SU-DHL-6 (cell line): ENCODE data around the gene MST1.

Source experiments
- H2AFZ ChIP-seq: fragments of 200-600 bp; sonication (generic); 2 replicates; pipeline ENCODE4 v1.6.1; 2014; ENCODE audit warnings: low read depth, mild to moderate bottlenecking, moderate library complexity, mixed read lengths, antibody characterized with exemption, low read length; ENCODE audit not compliant: severe bottlenecking
- H3F3A ChIP-seq: fragments of 200-600 bp; shearing (Covaris generic); 2 replicates; pipeline ENCODE4 v1.6.0; 2016; ENCODE audit warnings: antibody characterized with exemption, mild to moderate bottlenecking; ENCODE audit not compliant: insufficient read depth
- H3K27ac ChIP-seq: fragments of 200-600 bp; sonication (generic); 2 replicates; pipeline ENCODE4 v1.5.1; 2016; ENCODE audit warnings: low read depth, mild to moderate bottlenecking, low read length, moderate library complexity, mixed read lengths
- H3K27me3 ChIP-seq: fragments of 200-600 bp; sonication (generic), shearing (Covaris generic); 2 replicates; pipeline ENCODE4 v1.6.0; 2014; ENCODE audit warnings: mild to moderate bottlenecking, low read length
- H3K36me3 ChIP-seq: fragments of 200-600 bp; sonication (generic); 2 replicates; pipeline ENCODE4 v1.6.1; 2014; ENCODE audit warnings: mild to moderate bottlenecking, low read length, mixed read lengths
- H3K4me2 ChIP-seq: fragments of 300-600, 200-600 bp; shearing (Covaris generic), sonication (generic); 2 replicates; pipeline ENCODE4 v1.6.0; 2014; ENCODE audit warnings: low read length, low read depth, mild to moderate bottlenecking; ENCODE audit not compliant: poor library complexity, severe bottlenecking
- H3K4me3 ChIP-seq: fragments of 200-600 bp; sonication (generic); 2 replicates; pipeline ENCODE4 v1.5.1; 2014; ENCODE audit warnings: antibody characterized with exemption, low read length, mild to moderate bottlenecking, mixed read lengths; ENCODE audit not compliant: insufficient read depth, poor library complexity, severe bottlenecking
- H3K79me2 ChIP-seq: fragments of 200-600 bp; sonication (generic); 2 replicates; pipeline ENCODE4 v1.6.1; 2014; ENCODE audit warnings: mild to moderate bottlenecking, low read length, moderate library complexity; ENCODE audit not compliant: insufficient read depth
- H3K9ac ChIP-seq: fragments of 200-600 bp; sonication (generic); 2 replicates; pipeline ENCODE4 v1.7.0; 2014; ENCODE audit warnings: mild to moderate bottlenecking, low read length
- H3K9me2 ChIP-seq: fragments of 200-600 bp; sonication (generic); replicated peaks from 2 replicates; pipeline ENCODE4 v1.6.1; 2014; ENCODE audit warnings: low read length; ENCODE audit not compliant: insufficient read depth
- H3K9me3 ChIP-seq: fragments of 200-600 bp; sonication (generic); 2 replicates; pipeline ENCODE4 v1.6.1; 2014; ENCODE audit warnings: low read length, mixed read lengths; ENCODE audit not compliant: insufficient read depth
- H4K20me1 ChIP-seq: fragments of 200-600 bp; sonication (generic); 2 replicates; pipeline ENCODE4 v1.6.1; 2014; ENCODE audit warnings: low read depth, mild to moderate bottlenecking, antibody characterized with exemption, low read length, moderate library complexity, mixed read lengths
- EZH2phosphoT487 ChIP-seq: fragments of 200-600 bp; sonication (generic), shearing (Covaris generic); conservative IDR thresholded peaks from 2 replicates; pipeline ENCODE4 v1.6.1; 2018; ENCODE audit warnings: mild to moderate bottlenecking, antibody characterized with exemption, low read length, moderate library complexity, mixed read lengths
- TF ChIP-seq, protein P1 (sequence below): fragments of 200-600 bp; sonication (generic); IDR thresholded peaks from one replicate; pipeline ENCODE4 v1.5.1; 2017; ENCODE audit warnings: antibody characterized with exemption, mild to moderate bottlenecking, low read length, moderate library complexity; ENCODE audit not compliant: insufficient read depth, poor library complexity, severe bottlenecking

Gene MST1

DNA sequence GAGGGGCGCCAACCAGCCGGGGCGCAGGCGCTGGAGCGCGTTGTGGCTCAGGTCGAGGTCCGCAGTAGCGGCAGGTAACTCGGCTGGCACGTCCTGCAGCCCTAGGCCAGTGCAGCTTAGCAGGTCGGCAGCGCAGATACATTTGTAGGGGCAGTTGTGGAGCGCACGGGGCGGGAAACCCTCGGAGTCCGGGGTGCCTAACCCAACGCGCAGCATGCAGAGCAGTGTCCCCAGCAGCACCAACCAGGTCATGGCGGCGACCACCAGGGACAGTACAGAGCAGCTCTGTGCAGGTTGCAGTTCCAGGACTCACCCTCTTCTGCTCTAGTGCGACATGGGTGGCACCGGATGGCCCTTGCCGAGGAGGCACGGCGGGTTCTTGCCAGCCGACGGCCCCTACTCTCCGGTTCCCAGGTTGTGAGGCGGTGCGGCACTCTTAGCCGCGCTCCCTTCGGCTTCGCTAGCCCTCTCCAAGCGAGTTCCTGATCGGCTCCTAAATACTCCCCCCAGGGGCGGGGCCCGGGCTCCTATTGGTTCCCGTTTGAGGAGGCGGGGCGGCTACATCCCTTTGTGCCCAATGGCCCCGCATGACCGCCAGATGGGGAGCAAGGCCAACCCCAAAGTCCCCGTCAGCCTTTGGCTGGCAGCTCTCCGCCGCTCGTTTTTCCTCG, 30.1 kb upstream of the MST1 start, which contains the start of gene AMIGO3:
TSS of gene AMIGO3 (minus strand) at position 471 of the 671 bp plus-strand sequence. CDS start at position 252, 219 bp downstream.
- TF ChIP-seq EZH2phosphoT487, result no peak
- TF ChIP-seq, protein P1, sequence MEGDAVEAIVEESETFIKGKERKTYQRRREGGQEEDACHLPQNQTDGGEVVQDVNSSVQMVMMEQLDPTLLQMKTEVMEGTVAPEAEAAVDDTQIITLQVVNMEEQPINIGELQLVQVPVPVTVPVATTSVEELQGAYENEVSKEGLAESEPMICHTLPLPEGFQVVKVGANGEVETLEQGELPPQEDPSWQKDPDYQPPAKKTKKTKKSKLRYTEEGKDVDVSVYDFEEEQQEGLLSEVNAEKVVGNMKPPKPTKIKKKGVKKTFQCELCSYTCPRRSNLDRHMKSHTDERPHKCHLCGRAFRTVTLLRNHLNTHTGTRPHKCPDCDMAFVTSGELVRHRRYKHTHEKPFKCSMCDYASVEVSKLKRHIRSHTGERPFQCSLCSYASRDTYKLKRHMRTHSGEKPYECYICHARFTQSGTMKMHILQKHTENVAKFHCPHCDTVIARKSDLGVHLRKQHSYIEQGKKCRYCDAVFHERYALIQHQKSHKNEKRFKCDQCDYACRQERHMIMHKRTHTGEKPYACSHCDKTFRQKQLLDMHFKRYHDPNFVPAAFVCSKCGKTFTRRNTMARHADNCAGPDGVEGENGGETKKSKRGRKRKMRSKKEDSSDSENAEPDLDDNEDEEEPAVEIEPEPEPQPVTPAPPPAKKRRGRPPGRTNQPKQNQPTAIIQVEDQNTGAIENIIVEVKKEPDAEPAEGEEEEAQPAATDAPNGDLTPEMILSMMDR, result peak; percentile 19
- H3K27ac ChIP-seq, result peak within 1 kb of the TSS; percentile 60
- H3K36me3 ChIP-seq, result no peaks in the 10 kb centered on the region
- no peaks in the 10 kb centered on the region for H3K9me2 ChIP-seq
- H3K4me2 ChIP-seq, result peak within 1 kb of the TSS; percentile 57
- no peaks in the 10 kb centered on the region for H3K27me3 ChIP-seq
- H3F3A ChIP-seq, result peaks cover 9% of the 10 kb centered on the region; the same call in 1 of the 2 replicates
- peak within 1 kb of the TSS; percentile 40 for H3K4me3 ChIP-seq
- no peaks in the 10 kb centered on the region for H4K20me1 ChIP-seq
- H3K79me2 ChIP-seq, result 0 out of 2 replicates have a peak, but pooled peaks cover 3% of the 10 kb centered on the region
- peak within 1 kb of the TSS; percentile 46 for H3K9ac ChIP-seq
- H3K9me3 ChIP-seq, result no peaks in the 10 kb centered on the region
- peak within 1 kb of the TSS; percentile 24 for H2AFZ ChIP-seq

DNA sequence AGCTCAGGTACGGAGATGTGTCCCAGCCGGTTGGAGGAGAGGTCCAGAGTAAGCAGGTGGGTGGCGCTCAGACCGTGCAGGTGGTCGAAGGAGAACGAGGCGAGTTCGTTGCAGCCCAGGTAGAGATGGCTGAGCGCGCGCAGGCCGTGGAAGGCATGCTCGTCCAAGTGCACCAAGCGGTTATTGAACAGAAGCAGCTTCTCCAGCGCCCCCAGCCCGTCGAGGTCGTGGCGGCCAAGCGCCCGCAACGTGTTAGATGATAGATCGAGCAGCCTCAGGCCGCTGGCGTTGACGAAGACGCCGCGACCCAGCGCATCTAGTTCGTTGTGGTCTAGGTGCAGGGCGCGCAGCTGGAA, 29.6 kb upstream of the MST1 start:
- Histone ChIP-seq H3K9me2 (no peaks in the 10 kb centered on the region), H2AFZ (no peak overlapping the region), H3K27me3 (no peaks in the 10 kb centered on the region), H3K27ac (no peak overlapping the region), H3K79me2 (0 out of 2 replicates have a peak, but pooled peaks cover 3% of the 10 kb centered on the region), H4K20me1 (no peaks in the 10 kb centered on the region), H3K4me2 (peak overlapping the region; percentile 57), H3K9ac (peak overlapping the region; percentile 46), H3K36me3 (no peaks in the 10 kb centered on the region), H3F3A (peaks cover 9% of the 10 kb centered on the region; the same call in 1 of the 2 replicates), H3K9me3 (no peaks in the 10 kb centered on the region), H3K4me3 (peak overlapping the region; percentile 40)
- TF ChIP-seq EZH2phosphoT487, result no peak
- TF ChIP-seq, protein P1, result no peak

DNA sequence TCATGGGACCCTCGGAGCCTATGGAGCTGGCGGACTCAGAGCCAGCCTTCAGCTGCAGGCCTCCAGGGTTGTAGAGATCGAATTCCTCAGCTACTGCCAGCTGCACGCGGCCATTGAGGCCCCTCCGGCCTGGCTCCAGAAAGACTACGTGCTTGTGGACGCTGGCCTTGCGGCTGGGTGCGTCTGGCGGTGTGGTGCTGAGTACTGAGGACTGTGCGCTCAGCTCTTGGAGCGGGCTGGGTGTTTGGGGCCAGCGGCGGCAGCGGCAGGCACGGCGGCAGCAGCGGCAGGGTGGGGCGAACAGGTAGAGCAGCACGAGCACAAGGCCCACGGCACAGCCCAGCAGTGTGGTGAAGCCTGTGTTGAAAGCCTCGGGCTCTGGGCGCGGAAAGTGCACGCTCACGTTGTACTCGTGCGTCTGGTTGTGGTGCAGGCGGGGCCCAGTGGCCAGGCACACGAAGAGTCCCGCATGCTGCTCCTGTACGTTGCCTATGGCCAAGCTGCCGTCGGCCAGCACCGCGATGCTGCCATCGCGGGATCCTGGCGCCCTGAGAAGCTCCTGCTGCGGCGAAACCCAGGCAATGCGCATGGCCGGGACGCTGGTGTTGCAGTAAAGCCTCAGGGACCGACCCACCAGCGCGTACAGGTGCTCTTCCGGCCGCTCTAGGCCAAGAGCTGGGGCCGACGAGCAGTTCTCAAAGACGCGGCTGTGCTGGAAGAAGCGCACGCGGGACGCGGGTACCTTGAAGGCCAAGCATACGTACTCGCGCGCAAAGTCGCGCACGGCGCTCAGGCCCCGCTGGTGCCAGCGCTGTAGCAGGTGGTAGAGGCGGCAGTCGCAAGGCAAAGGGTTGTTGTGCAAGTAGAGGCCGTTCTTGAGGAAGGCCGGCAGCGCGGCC, 28.9 kb upstream of the MST1 start:
- H3K4me2 ChIP-seq, result no peak overlapping the region
- H3K36me3 ChIP-seq, result no peaks in the 10 kb centered on the region
- H3K9me2 ChIP-seq, result no peaks in the 10 kb centered on the region
- H4K20me1 ChIP-seq, result no peaks in the 10 kb centered on the region
- H3K27me3 ChIP-seq, result no peaks in the 10 kb centered on the region
- TF ChIP-seq EZH2phosphoT487, result no peak
- TF ChIP-seq, protein P1, result no peak
- H3K27ac ChIP-seq, result no peak overlapping the region
- H3K4me3 ChIP-seq, result no peak overlapping the region
- H2AFZ ChIP-seq, result no peak overlapping the region
- no peak overlapping the region for H3K9ac ChIP-seq
- H3F3A ChIP-seq, result peaks cover 9% of the 10 kb centered on the region; the same call in 1 of the 2 replicates
- H3K9me3 ChIP-seq, result no peaks in the 10 kb centered on the region
- no peaks in the 10 kb centered on the region for H3K79me2 ChIP-seq
